Tibial nerve (tissue), 4 donors: ENCODE data around the gene EMILIN2. TPM values are rescaled to one million over a fixed set of nuclear protein-coding genes. Genes with fewer than 3 reads are reported as not detected.
"Not testable (repeated sequence)": the region's sequence is repeated elsewhere in the genome, so short reads cannot be mapped to it uniquely, and the experiment has no call there.

Experiments
- DNase-seq, 2 donors: peaks; one replicate each; pipeline ENCODE4 v3.0.0-alpha.2; 2019; ENCODE audit warnings: low spot score in 2 of 2
- H3K27ac ChIP-seq, 4 donors: fragments of 200-600 bp; sonication (generic) in 3 of 4; one replicate each; pipeline ENCODE4 v1.5.1; 2017 to 2019; ENCODE audit warnings: mild to moderate bottlenecking in 1 of 4
- H3K27me3 ChIP-seq, 2 donors: fragments of 200-600 bp; sonication (generic) in 1 of 2; one replicate each; pipeline versions ENCODE4 v1.5.1 to v1.6.0; 2017 to 2019
- H3K36me3 ChIP-seq, 3 donors: fragments of 200-600 bp; sonication (generic); one replicate each; pipeline ENCODE4 v1.5.1; 2018 to 2019
- H3K4me1 ChIP-seq, 4 donors: fragments of 200-600 bp; sonication (generic) in 3 of 4; one replicate each; pipeline ENCODE4 v1.5.1; 2017 to 2019
- H3K4me3 ChIP-seq, 4 donors: fragments of 200-600 bp; sonication (generic) in 3 of 4; one replicate each; pipeline ENCODE4 v1.5.1; 2017 to 2019; ENCODE audit warnings: mild to moderate bottlenecking in 1 of 4, moderate library complexity in 1 of 4
- H3K9me3 ChIP-seq, 4 donors: fragments of 200-600 bp; sonication (generic) in 3 of 4; one replicate each; pipeline ENCODE4 v1.5.1; 2017 to 2019
- CTCF ChIP-seq, 5 experiments: fragments of 200-600 bp in 3 of 5; fragments of 450-650 bp in 2 of 5; sonication (generic) in 3 of 5; IDR thresholded peaks; one replicate each; pipeline ENCODE4 v1.5.1; 2016 to 2019; ENCODE audit warnings: antibody characterized with exemption in 5 of 5, mild to moderate bottlenecking in 3 of 5, moderate library complexity in 2 of 5
- EP300 ChIP-seq, 2 donors: sonication (generic); formaldehyde crosslinking; IDR thresholded peaks; one replicate each; pipeline ENCODE4 v1.6.1; 2017; ENCODE audit warnings: antibody characterized with exemption in 2 of 2, mild to moderate bottlenecking in 1 of 2
- POLR2A ChIP-seq, 2 donors: fragments of 450-650 bp; IDR thresholded peaks; one replicate each; pipeline ENCODE4 v1.6.1; 2017; ENCODE audit warnings: antibody characterized with exemption in 2 of 2, mild to moderate bottlenecking in 2 of 2, moderate library complexity in 2 of 2
- WGBS, 2 donors: methylation state at CpG; one replicate each; pipeline ENCODE4 v1.1.5; 2018; 5-methylcytosine and 5-hydroxymethylcytosine counted together
- total RNA-seq, 4 donors: library from RNA; depleted of rRNA; stranded (reverse); fragments of >200 nt; gene quantifications; one replicate each; pipeline ENCODE4 v1.1.0, GENCODE V29; 2016

The EMILIN2 gene
- total RNA-seq, 4 donors from 2014 or later, result 29.1 to 70.8 (median 36.3) TPM

DNA sequence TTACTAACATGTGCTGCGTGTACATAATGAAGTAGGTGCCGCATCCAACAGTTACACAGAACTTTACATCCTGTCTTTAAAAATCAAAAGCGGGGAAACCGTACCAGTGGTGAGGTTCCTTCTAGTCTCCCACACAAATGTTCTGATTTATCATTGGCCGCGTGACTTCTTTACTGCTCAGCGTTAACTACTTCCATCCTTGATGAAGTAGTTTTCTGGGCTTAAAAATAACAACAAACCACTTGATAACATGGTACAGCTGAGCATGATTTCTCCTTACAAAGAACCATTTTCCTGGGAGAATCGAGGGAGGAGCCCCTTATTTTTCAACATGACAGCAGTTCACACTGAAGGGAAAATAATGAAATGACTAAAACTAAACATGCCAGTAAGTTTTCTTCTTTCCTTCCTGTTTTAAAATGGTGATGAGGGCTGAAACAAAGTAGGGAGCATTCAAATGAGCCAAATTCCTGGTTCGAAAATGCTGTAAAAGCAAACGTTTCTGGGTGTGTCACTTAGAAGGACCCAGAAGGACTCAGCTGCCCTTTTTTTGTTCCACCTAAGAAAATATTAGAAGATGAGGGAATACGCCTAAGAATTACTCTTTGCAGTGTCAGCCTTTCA is 9.9 kb downstream of the EMILIN2 start:
- Histone ChIP-seq H3K36me3 (no peaks in the 10 kb centered on the region), H3K27ac (peak overlapping the region in 3 of 4 donors; percentile 37 to 85 (median 61)), H3K4me3 (no peak overlapping the region), H3K4me1 (peaks cover 0 to 38% (median 5%) of the 10 kb centered on the region in 4 donors), H3K9me3 (peaks cover 0 to 8% (median 0%) of the 10 kb centered on the region in 4 donors), H3K27me3 (no peaks in the 10 kb centered on the region)
- TF ChIP-seq POLR2A (IDR thresholded peaks at IDR 0.05), result no peak
- no peak for TF ChIP-seq EP300 (IDR thresholded peaks at IDR 0.05)
- no peak for TF ChIP-seq CTCF (IDR thresholded peaks at IDR 0.05)
- no peak for DNase-seq
- WGBS, 2 donors, result 36 to 42% methylated on average over 11 of the region's 11 CpGs

DNA sequence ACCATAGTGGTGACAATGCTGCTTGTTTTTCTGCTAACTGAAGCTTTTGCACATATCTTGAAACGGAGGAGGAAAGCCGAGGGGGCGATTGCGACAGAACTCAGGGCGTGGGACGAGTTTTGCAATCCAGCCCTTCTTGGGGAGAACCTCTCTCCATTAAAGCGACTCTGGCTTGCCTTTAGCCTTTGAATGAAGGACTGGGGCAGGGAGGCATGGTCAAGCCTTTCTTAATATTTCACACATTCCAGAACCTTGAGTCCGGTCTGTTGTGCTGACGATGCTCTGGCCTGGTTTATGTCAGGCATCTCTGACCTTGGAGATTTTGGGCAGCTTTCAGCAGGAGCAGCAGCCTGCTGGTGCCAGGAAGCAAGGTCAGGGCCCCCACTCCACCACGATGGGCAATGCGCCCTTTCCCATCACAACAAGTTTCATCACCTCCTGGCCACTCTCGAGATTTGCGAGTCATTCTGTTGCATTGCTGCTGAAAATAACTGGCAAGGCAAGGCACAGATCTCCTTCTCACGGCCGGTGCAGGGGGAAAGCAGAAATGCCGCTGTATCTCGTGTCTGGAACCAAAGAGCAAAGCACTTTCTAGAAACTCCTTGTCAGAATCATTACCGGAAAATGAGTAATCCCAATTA is 10.8 kb downstream of the EMILIN2 start:
- peaks cover 0 to 38% (median 5%) of the 10 kb centered on the region in 4 donors for H3K4me1 ChIP-seq
- TF ChIP-seq EP300 (IDR thresholded peaks at IDR 0.05) (peak in 1 of 2 donors; percentile 92), POLR2A (IDR thresholded peaks at IDR 0.05) (no peak), CTCF (IDR thresholded peaks at IDR 0.05) (peak in 2 of 5 experiments; percentile 20 to 27)
- H3K4me3 ChIP-seq, result no peak overlapping the region
- 38 to 46% methylated on average over 18 of the region's 18 CpGs for WGBS, 2 donors
- peaks cover 0 to 8% (median 0%) of the 10 kb centered on the region in 4 donors for H3K9me3 ChIP-seq
- H3K27ac ChIP-seq, result peak overlapping the region in 3 of 4 donors; percentile 37 to 85 (median 61)
- H3K27me3 ChIP-seq, result no peaks in the 10 kb centered on the region
- peak; percentile 80 to 91 for DNase-seq
- H3K36me3 ChIP-seq, result no peaks in the 10 kb centered on the region

- DNase-seq, H3K27me3 ChIP-seq, H3K27ac ChIP-seq, H3K36me3 ChIP-seq, H3K9me3 ChIP-seq, H3K4me3 ChIP-seq: not testable (repeated sequence)
- peaks cover 0 to 29% (median 5%) of the 10 kb centered on the region in 4 donors for H3K4me1 ChIP-seq
These were observed 13.6 kb downstream of the EMILIN2 start for GRCh38 chr18:2860397-2860796.

DNA sequence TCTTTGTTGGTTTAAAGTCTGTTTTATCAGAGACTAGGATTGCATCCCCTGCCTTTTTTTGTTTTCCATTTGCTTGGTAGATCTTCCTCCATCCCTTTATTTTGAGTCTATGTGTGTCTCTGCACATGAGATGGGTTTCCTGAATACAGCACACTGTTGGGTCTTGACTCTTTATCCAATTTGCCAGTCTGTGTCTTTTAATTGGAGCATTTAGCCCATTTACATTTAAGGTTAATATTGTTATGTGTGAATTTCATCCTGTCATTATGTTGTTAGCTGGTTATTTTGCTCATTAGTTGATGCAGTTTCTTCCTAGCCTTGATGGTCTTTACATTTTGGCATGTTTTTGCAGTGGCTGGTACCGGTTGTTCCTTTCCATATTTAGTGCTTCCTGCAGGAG is 17.2 kb downstream of the EMILIN2 start:
- H3K9me3 ChIP-seq, H3K4me1 ChIP-seq, H3K27me3 ChIP-seq, H3K36me3 ChIP-seq, DNase-seq, H3K27ac ChIP-seq, H3K4me3 ChIP-seq: not testable (repeated sequence)
- WGBS, 2 donors, result 82 to 88% methylated on average over 1 of the region's 1 CpG

DNA sequence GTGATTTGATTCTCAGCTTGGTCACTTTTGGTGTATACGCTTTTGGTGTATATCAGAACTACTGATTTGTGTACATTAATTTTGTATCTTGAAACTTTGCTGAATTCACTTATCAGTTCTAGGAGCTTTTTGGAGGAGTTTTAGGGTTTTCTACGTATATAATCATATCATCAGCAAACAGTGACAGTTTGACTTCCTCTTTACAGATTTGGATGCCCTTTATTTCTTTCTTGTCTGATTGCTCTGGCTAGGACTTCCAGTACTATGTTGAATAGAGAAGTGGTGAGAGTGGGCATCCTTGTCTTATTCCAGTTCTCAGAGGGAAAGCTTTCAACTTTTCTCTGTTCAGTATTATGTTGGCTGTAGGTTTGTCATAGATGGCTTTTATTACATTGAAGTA is 19.7 kb downstream of the EMILIN2 start:
- H3K9me3 ChIP-seq, result not testable (repeated sequence)
- WGBS, 2 donors, result 38 to 39% methylated on average over 2 of the region's 2 CpGs

GRCh38 chr18:2869207-2869606 is 22.4 kb downstream of the EMILIN2 start:
- Histone ChIP-seq H3K4me1 (no peaks in the 10 kb centered on the region), H3K4me3 (no peak overlapping the region), H3K27ac (no peak overlapping the region), H3K9me3 (no peaks in the 10 kb centered on the region), H3K36me3 (no peaks in the 10 kb centered on the region), H3K27me3 (no peaks in the 10 kb centered on the region)
- DNase-seq, result no peak
- TF ChIP-seq CTCF (IDR thresholded peaks at IDR 0.05) (no peak), POLR2A (IDR thresholded peaks at IDR 0.05) (no peak), EP300 (IDR thresholded peaks at IDR 0.05) (no peak)
- 76 to 90% methylated on average over 2 of the region's 2 CpGs for WGBS, 2 donors

More for the DNA sequence above, 19.7 kb downstream of the EMILIN2 start:
- H3K4me1 ChIP-seq, H3K27me3 ChIP-seq, H3K36me3 ChIP-seq, H3K4me3 ChIP-seq, DNase-seq, H3K27ac ChIP-seq: not testable (repeated sequence)
